SK-N-SH (cell line): ENCODE measurements around the gene SDK1. TPM values are rescaled to one million over a fixed set of nuclear protein-coding genes. Genes with fewer than 3 reads are reported as not detected.

Experiments
- CTCF ChIA-PET: fragments of 300-600, 350-600 bp; formaldehyde crosslinking; extraction: SDS; loops from one replicate; lab custom pipeline; 2021; lab: Yijun Ruan, JAX
- POLR2A ChIA-PET: fragments of 350-600 bp; sonication (Branson Sonifier 250); formaldehyde crosslinking; extraction: SDS; loops from one replicate; lab custom pipeline; 2020; ENCODE audit warnings: antibody characterized with exemption, inconsistent platforms; lab: Yijun Ruan, JAX
- DNase-seq: peaks from one replicate; pipeline ENCODE4 v3.0.0; 2012
- H2AFZ ChIP-seq: fragments of 200-600 bp; sonication (generic); 2 replicates; pipeline ENCODE4 v1.8.1; 2016; ENCODE audit warnings: antibody characterized with exemption, mild to moderate bottlenecking, low read depth
- H3F3A ChIP-seq: fragments of 200-600 bp; sonication (generic); replicated peaks from 2 replicates; pipeline ENCODE3; 2016; ENCODE audit warnings: antibody characterized with exemption, mild to moderate bottlenecking; ENCODE audit not compliant: insufficient read depth
- H3K27ac ChIP-seq, 2 experiments: fragments of 200-500 bp in 1 of 2; fragments of 200-600 bp in 1 of 2; sonication (Bioruptor generic) in 1 of 2; sonication (generic), shearing (Covaris generic) in 1 of 2; 2 replicates each; pipeline versions ENCODE4 v1.5.1 to v1.6.1; 2014 to 2016; ENCODE audit warnings: low read depth in 2 of 2, inconsistent platforms in 1 of 2, low read length in 1 of 2, mild to moderate bottlenecking in 1 of 2, mixed read lengths in 1 of 2
- H3K27me3 ChIP-seq: fragments of 200-600 bp; sonication (generic), shearing (Covaris generic); 2 replicates; pipeline ENCODE4 v1.6.1; 2016; ENCODE audit warnings: mixed run types; ENCODE audit not compliant: insufficient read depth
- H3K36me3 ChIP-seq, 2 experiments: fragments of 200-500 bp in 1 of 2; fragments of 200-600 bp in 1 of 2; sonication (Bioruptor generic) in 1 of 2; sonication (generic) in 1 of 2; replicated peaks in 1 of 2; 2 replicates each; pipeline versions ENCODE3 to v1.5.1; 2014 to 2016; ENCODE audit warnings: low read length in 1 of 2, mild to moderate bottlenecking in 1 of 2; ENCODE audit not compliant: insufficient read depth in 2 of 2, control insufficient read depth in 1 of 2
- H3K4me1 ChIP-seq, 2 experiments: fragments of 200-500 bp in 1 of 2; fragments of 200-600 bp in 1 of 2; sonication (Bioruptor generic) in 1 of 2; sonication (generic), shearing (Covaris generic) in 1 of 2; 2 replicates each; pipeline versions ENCODE4 v1.5.1 to v1.6.1; 2014 to 2016; ENCODE audit warnings: low read depth in 1 of 2, low read length in 1 of 2, mixed run types in 1 of 2; ENCODE audit not compliant: insufficient read depth in 2 of 2, control insufficient read depth in 1 of 2
- H3K4me2 ChIP-seq: fragments of 200-600 bp; sonication (generic), shearing (Covaris generic); 2 replicates; pipeline ENCODE4 v1.6.1; 2017; ENCODE audit warnings: mixed run types
- H3K4me3 ChIP-seq, 2 experiments: fragments of 200-500 bp in 1 of 2; fragments of 200-600 bp in 1 of 2; sonication (Bioruptor generic) in 1 of 2; sonication (generic), shearing (Covaris generic) in 1 of 2; 2 replicates each; pipeline versions ENCODE4 v1.5.1 to v1.8.1; 2014 to 2016; ENCODE audit warnings: low read depth in 2 of 2, inconsistent platforms in 1 of 2, low read length in 1 of 2, mild to moderate bottlenecking in 1 of 2, mixed read lengths in 1 of 2, moderate library complexity in 1 of 2
- H3K79me2 ChIP-seq: fragments of 200-600 bp; sonication (generic); 2 replicates; pipeline ENCODE4 v1.8.1; 2017; ENCODE audit warnings: mild to moderate bottlenecking; ENCODE audit not compliant: insufficient read depth
- H3K9ac ChIP-seq: fragments of 200-600 bp; sonication (generic); 2 replicates; pipeline ENCODE4 v1.6.1; 2017; ENCODE audit warnings: mixed run types
- H3K9me2 ChIP-seq: fragments of 200-600 bp; sonication (generic); 2 replicates; pipeline ENCODE4 v1.6.1; 2017; ENCODE audit warnings: mixed run types
- H3K9me3 ChIP-seq: fragments of 200-600 bp; sonication (generic); 2 replicates; pipeline ENCODE4 v1.6.1; 2017; ENCODE audit warnings: mixed run types, mild to moderate bottlenecking, moderate library complexity
- H4K20me1 ChIP-seq: fragments of 200-600 bp; sonication (generic); 2 replicates; pipeline ENCODE4 v1.6.1; 2017; ENCODE audit warnings: mild to moderate bottlenecking, mixed run types; ENCODE audit not compliant: insufficient read depth
- CHD2 ChIP-seq: fragments of 150-350 bp; IDR thresholded peaks from 2 replicates; pipeline ENCODE4 v1.6.1; 2018; ENCODE audit warnings: low read length; ENCODE audit not compliant: partially characterized antibody
- FOSL2 ChIP-seq: IDR thresholded peaks from 2 replicates; pipeline ENCODE4 v1.4.0; 2012; ENCODE audit warnings: low read depth, mild to moderate bottlenecking, moderate library complexity, borderline replicate concordance
- FOXJ3 ChIP-seq: sonication (generic); formaldehyde crosslinking; IDR thresholded peaks from 2 replicates; pipeline ENCODE4 v1.5.1; 2020; ENCODE audit warnings: mild to moderate bottlenecking, missing genetic modification reagents
- GABPA ChIP-seq: IDR thresholded peaks from 2 replicates; pipeline ENCODE4 v1.4.0; 2012; ENCODE audit warnings: low read depth, mild to moderate bottlenecking
- MXI1 ChIP-seq: IDR thresholded peaks from 2 replicates; pipeline ENCODE4 v1.6.1; 2012; ENCODE audit warnings: mild to moderate bottlenecking, low read depth, low read length, improper control_type of control experiment
- NFIC ChIP-seq: IDR thresholded peaks from 2 replicates; pipeline ENCODE4 v1.4.0; 2012; ENCODE audit warnings: borderline replicate concordance
- NRF1 ChIP-seq: IDR thresholded peaks from 2 replicates; pipeline ENCODE4 v1.6.1; 2012; ENCODE audit warnings: low read depth, mild to moderate bottlenecking, low read length
- PBX3 ChIP-seq: IDR thresholded peaks from 2 replicates; pipeline ENCODE4; 2012
- POLR2AphosphoS5 ChIP-seq: IDR thresholded peaks from 2 replicates; pipeline ENCODE4 v1.6.1; 2012; ENCODE audit warnings: low read depth, low read length
- RCOR1 ChIP-seq: fragments of 150-350 bp; IDR thresholded peaks from 2 replicates; pipeline ENCODE4 v1.6.1; 2017; ENCODE audit warnings: antibody characterized with exemption, low read length
- RFX5 ChIP-seq: IDR thresholded peaks from 2 replicates; pipeline ENCODE4 v1.6.1; 2012; ENCODE audit warnings: mild to moderate bottlenecking, improper control_type of control experiment, low read length
- SIN3A ChIP-seq: IDR thresholded peaks from 2 replicates; pipeline ENCODE4 v1.6.1; 2012; ENCODE audit warnings: low read depth, mild to moderate bottlenecking, low read length, moderate library complexity, borderline replicate concordance
- SMC3 ChIP-seq: IDR thresholded peaks from 2 replicates; pipeline ENCODE4 v1.6.1; 2012; ENCODE audit warnings: low read depth, low read length, improper control_type of control experiment
- TAF1 ChIP-seq: IDR thresholded peaks from 2 replicates; pipeline ENCODE4 v1.6.1; 2012; ENCODE audit warnings: low read depth, mild to moderate bottlenecking, low read length, moderate library complexity, borderline replicate concordance
- TCF12 ChIP-seq: IDR thresholded peaks from 2 replicates; pipeline ENCODE4 v1.4.0; 2012
- WGBS: methylation state at CpG from one replicate; pipeline ENCODE4 v1.1.6; 2017; ENCODE audit warnings: low lambda C conversion rate; 5-methylcytosine and 5-hydroxymethylcytosine counted together
- polyA plus RNA-seq, 3 experiments: library from polyadenylated mRNA; depleted of rRNA; stranded (reverse); fragments of >200 nt; gene quantifications; 2 replicates each; pipeline ENCODE4 v1.2.3, GENCODE V29; 2012
- TF ChIP-seq, protein P1 (sequence below): IDR thresholded peaks from 2 replicates; pipeline ENCODE4 v1.6.1; 2012; ENCODE audit warnings: mild to moderate bottlenecking, low read depth, low read length, moderate library complexity
- TF ChIP-seq, protein P2 (sequence below): fragments of 150-350 bp; IDR thresholded peaks from 2 replicates; pipeline ENCODE4 v1.6.1; 2016; ENCODE audit warnings: mild to moderate bottlenecking, low read depth, low read length

SDK1 gene
- polyA plus RNA-seq, 1 of the 3 experiments (the other 2 are of a cell fraction): 1.2 TPM

DNA sequence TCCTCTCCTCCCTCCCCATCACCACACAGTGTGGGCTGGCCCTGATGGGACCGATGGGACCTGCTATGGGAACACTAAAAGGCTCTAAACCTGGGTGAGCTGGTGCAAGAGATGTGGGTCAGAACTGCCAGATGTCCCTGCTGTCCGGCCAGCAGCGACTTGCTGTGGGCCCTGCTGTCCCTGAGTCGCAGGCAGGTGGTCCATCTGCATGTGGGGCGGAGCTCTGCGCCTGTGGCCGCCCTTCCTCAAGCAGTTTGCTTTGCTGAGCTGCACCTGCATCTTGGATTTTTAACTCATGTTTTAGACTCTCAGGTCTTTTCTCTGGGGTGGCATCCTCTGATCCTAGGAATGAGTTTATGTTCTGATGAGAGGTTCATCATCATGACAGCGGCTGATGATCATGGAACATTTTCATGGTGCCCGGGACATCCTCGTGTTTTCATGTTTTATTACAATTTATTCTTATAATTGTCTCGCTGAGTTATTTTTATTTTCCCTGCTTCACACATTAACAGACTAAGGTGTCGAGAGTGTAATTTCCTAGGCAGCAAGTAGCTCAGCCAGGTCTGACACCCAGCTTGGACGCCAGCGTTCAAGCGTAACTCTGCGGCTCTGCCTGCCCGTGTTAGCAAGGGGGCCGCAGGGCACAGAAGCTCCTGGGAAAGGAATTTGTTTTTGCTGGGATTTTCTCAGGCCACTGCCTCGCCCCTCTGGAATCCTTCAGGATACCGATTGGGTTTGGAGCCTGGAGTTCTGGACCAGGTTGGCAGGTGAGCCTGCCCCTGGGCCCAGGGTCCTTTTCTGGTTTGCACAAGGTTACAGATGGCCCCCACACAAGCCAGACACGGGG is 765.8 kb downstream of the SDK1 start:
- H3K4me3 ChIP-seq: no peak overlapping the region
- H3K79me2 ChIP-seq: no peaks in the 10 kb centered on the region
- no peaks in the 10 kb centered on the region for H3K36me3 ChIP-seq
- no peak overlapping the region for H3K4me2 ChIP-seq
- POLR2A ChIA-PET: interaction anchor here (0.9 kb wide), 1 partner anchor 18 kb away, joined by 3 read pairs; no protein-coding TSS in a partner anchor
- H3K27ac ChIP-seq: no peak overlapping the region
- H3K9ac ChIP-seq: no peak overlapping the region
- TF ChIP-seq PBX3 (no peak), NRF1 (no peak), SMC3 (no peak), TAF1 (no peak), MXI1 (no peak), NFIC (no peak), FOSL2 (no peak), GABPA (no peak), SIN3A (no peak), RFX5 (no peak)
- TF ChIP-seq, protein P1, sequence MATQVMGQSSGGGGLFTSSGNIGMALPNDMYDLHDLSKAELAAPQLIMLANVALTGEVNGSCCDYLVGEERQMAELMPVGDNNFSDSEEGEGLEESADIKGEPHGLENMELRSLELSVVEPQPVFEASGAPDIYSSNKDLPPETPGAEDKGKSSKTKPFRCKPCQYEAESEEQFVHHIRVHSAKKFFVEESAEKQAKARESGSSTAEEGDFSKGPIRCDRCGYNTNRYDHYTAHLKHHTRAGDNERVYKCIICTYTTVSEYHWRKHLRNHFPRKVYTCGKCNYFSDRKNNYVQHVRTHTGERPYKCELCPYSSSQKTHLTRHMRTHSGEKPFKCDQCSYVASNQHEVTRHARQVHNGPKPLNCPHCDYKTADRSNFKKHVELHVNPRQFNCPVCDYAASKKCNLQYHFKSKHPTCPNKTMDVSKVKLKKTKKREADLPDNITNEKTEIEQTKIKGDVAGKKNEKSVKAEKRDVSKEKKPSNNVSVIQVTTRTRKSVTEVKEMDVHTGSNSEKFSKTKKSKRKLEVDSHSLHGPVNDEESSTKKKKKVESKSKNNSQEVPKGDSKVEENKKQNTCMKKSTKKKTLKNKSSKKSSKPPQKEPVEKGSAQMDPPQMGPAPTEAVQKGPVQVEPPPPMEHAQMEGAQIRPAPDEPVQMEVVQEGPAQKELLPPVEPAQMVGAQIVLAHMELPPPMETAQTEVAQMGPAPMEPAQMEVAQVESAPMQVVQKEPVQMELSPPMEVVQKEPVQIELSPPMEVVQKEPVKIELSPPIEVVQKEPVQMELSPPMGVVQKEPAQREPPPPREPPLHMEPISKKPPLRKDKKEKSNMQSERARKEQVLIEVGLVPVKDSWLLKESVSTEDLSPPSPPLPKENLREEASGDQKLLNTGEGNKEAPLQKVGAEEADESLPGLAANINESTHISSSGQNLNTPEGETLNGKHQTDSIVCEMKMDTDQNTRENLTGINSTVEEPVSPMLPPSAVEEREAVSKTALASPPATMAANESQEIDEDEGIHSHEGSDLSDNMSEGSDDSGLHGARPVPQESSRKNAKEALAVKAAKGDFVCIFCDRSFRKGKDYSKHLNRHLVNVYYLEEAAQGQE: no peak
- TF ChIP-seq, all 33 proteins: peak for 0
- no peak for DNase-seq
- Histone ChIP-seq H3K9me3 (no peaks in the 10 kb centered on the region), H2AFZ (no peak overlapping the region), H3K27me3 (no peaks in the 10 kb centered on the region), H3K4me1 (peaks cover 0 to 10% of the 10 kb centered on the region in 2 experiments; a peak in 1 of 4 replicates), H3F3A (no peaks in the 10 kb centered on the region), H3K9me2 (no peaks in the 10 kb centered on the region), H4K20me1 (no peaks in the 10 kb centered on the region)
- WGBS: 61% methylated on average over 21 of the region's 21 CpGs
- CTCF ChIA-PET: interaction anchor here (1.6 to 2.0 kb wide), 2 partner anchors 15 to 36 kb away, joined by 4 to 5 read pairs; no protein-coding TSS in a partner anchor

- ChIA-PET CTCF (interaction anchor here (1.6 to 2.0 kb wide), 2 partner anchors 16 to 36 kb away, joined by 4 to 5 read pairs; no protein-coding TSS in a partner anchor), POLR2A (no interaction called here)
- TF ChIP-seq TAF1: no peak
- no peak for TF ChIP-seq SIN3A
- TF ChIP-seq, protein P2, sequence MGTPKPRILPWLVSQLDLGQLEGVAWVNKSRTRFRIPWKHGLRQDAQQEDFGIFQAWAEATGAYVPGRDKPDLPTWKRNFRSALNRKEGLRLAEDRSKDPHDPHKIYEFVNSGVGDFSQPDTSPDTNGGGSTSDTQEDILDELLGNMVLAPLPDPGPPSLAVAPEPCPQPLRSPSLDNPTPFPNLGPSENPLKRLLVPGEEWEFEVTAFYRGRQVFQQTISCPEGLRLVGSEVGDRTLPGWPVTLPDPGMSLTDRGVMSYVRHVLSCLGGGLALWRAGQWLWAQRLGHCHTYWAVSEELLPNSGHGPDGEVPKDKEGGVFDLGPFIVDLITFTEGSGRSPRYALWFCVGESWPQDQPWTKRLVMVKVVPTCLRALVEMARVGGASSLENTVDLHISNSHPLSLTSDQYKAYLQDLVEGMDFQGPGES: no peak
- TF ChIP-seq SMC3: no peak
- no peak for TF ChIP-seq CHD2
- TF ChIP-seq RFX5: no peak
- no peak for TF ChIP-seq TCF12
- no peak for TF ChIP-seq POLR2AphosphoS5
- TF ChIP-seq, protein P1: no peak
- no peak for TF ChIP-seq FOSL2
- TF ChIP-seq RCOR1: no peak
- TF ChIP-seq FOXJ3 (CRISPR knock-in tag): no peak
Observed at GRCh38 chr7:4067476-4067760, 766.4 kb downstream of the SDK1 start.

More at GRCh38 chr7:4067476-4067760, 766.4 kb downstream of the SDK1 start:
- peaks cover 0 to 10% of the 10 kb centered on the region in 2 experiments; a peak in 1 of 4 replicates for H3K4me1 ChIP-seq
- no peaks in the 10 kb centered on the region for H3K36me3 ChIP-seq
- H3K79me2 ChIP-seq: no peaks in the 10 kb centered on the region
- H3K9me3 ChIP-seq: no peaks in the 10 kb centered on the region
- H4K20me1 ChIP-seq: no peaks in the 10 kb centered on the region
- no peaks in the 10 kb centered on the region for H3K27me3 ChIP-seq
- no peaks in the 10 kb centered on the region for H3K9me2 ChIP-seq
- no peak overlapping the region for H3K4me2 ChIP-seq
- no peak overlapping the region for H3K27ac ChIP-seq
- no peak overlapping the region for H3K9ac ChIP-seq
- H3K4me3 ChIP-seq: no peak overlapping the region
- DNase-seq: no peak
- no peaks in the 10 kb centered on the region for H3F3A ChIP-seq
- no peak overlapping the region for H2AFZ ChIP-seq
